Measurements from ENCODE around the gene UPK1A.

GRCh38 chr19:35724560-35724959, 58.2 kb downstream of the UPK1A start:
- TF ChIP-seq POLR2AphosphoS5 (IDR thresholded peaks at IDR 0.05): no peak
- no peak for TF ChIP-seq CTCF (IDR thresholded peaks at IDR 0.05; ENCODE audit: poor library complexity, severe bottlenecking)
- no peak for TF ChIP-seq EP300 (conservative IDR thresholded peaks at IDR 0.05; ENCODE audit: poor library complexity, severe bottlenecking)
- no peak for TF ChIP-seq EZH2 (IDR thresholded peaks at IDR 0.05; ENCODE audit: borderline replicate concordance, insufficient read depth, low read length, poor library complexity, severe bottlenecking)
- TF ChIP-seq REST (IDR thresholded peaks at IDR 0.05; ENCODE audit: borderline replicate concordance): no peak
- no peak for TF ChIP-seq RAD21 (conservative IDR thresholded peaks at IDR 0.05)
- no peak for TF ChIP-seq SMC3 (conservative IDR thresholded peaks at IDR 0.05; ENCODE audit: poor library complexity)
- TF ChIP-seq TAF1 (IDR thresholded peaks at IDR 0.05; ENCODE audit: low read depth): no peak
- no peak for TF ChIP-seq MXI1 (conservative IDR thresholded peaks at IDR 0.05; ENCODE audit: poor library complexity, severe bottlenecking)

All from neural cell (in vitro differentiated cells).